ENCODE data around the gene MAP3K9. TPM values are rescaled to one million over a fixed set of nuclear protein-coding genes. Genes with fewer than 3 reads are reported as not detected.

The MAP3K9 gene
- total RNA-seq, 1 donor from 2014 or later, result 10.1 TPM

GRCh38 chr14:70816525-70816924, 7.2 kb upstream of the MAP3K9 start:
- Mint-ChIP-seq H3K36me3 (ENCODE audit: low read depth) (no peaks in the 10 kb centered on the region), H3K27ac (no peak overlapping the region), H3K4me3 (no peak overlapping the region), H3K4me1 (peaks cover 26% of the 10 kb centered on the region), H3K9me3 (no peaks in the 10 kb centered on the region), H3K27me3 (peaks cover 14% of the 10 kb centered on the region)
- ChIA-PET POLR2A (no interaction called here), CTCF (interaction anchor here (0.9 to 4.7 kb wide), 10 partner anchors 12 to 196 kb away, joined by 3 to 39 read pairs (median 12); no protein-coding TSS in a partner anchor)
- TF ChIP-seq CTCF (IDR thresholded peaks at IDR 0.05), result no peak
- intact Hi-C loops (cut with micrococcal nuclease), result loop anchor here (2.0 to 5.0 kb wide), 2 partner anchors 59 to 90 kb away; partner anchors contain the start of gene PCNX1
- ATAC-seq (ENCODE audit: low read depth) (no peak), DNase-seq (no peak)

GRCh38 chr14:70814466-70814865, 5.2 kb upstream of the MAP3K9 start:
- H3K4me1 Mint-ChIP-seq, result peaks cover 26% of the 10 kb centered on the region
- TF ChIP-seq CTCF (IDR thresholded peaks at IDR 0.05), result no peak
- H3K27me3 Mint-ChIP-seq, result peaks cover 5% of the 10 kb centered on the region
- H3K9me3 Mint-ChIP-seq, result no peaks in the 10 kb centered on the region
- ATAC-seq (ENCODE audit: low read depth), result no peak
- ChIA-PET POLR2A (interaction anchor here (0.7 to 1.3 kb wide), 2 partner anchors 11 to 385 kb away, joined by 4 to 10 read pairs; no protein-coding TSS in a partner anchor), CTCF (no interaction called here)
- no peaks in the 10 kb centered on the region for H3K36me3 Mint-ChIP-seq (ENCODE audit: low read depth)
- no peak overlapping the region for H3K27ac Mint-ChIP-seq
- no peak overlapping the region for H3K4me3 Mint-ChIP-seq
- intact Hi-C loops (cut with micrococcal nuclease), result no loop called here
- no peak for DNase-seq

GRCh38 chr14:70812124-70812818, 3.0 kb upstream of the MAP3K9 start:
- DNase-seq (no peak), ATAC-seq (ENCODE audit: low read depth) (no peak)
- intact Hi-C loops (cut with micrococcal nuclease), result no loop called here
- CTCF ChIA-PET, result no interaction called here
- Mint-ChIP-seq H3K9me3 (no peaks in the 10 kb centered on the region), H3K27me3 (no peaks in the 10 kb centered on the region), H3K27ac (no peak overlapping the region), H3K4me3 (no peak overlapping the region), H3K36me3 (ENCODE audit: low read depth) (no peaks in the 10 kb centered on the region), H3K4me1 (peaks cover 25% of the 10 kb centered on the region)
- POLR2A ChIA-PET, result no interaction called here
- TF ChIP-seq CTCF (IDR thresholded peaks at IDR 0.05), result no peak

- Mint-ChIP-seq H3K27me3 (no peaks in the 10 kb centered on the region), H3K27ac (no peak overlapping the region), H3K9me3 (no peaks in the 10 kb centered on the region), H3K36me3 (ENCODE audit: low read depth) (no peaks in the 10 kb centered on the region), H3K4me1 (peaks cover 26% of the 10 kb centered on the region), H3K4me3 (no peak overlapping the region)
- POLR2A ChIA-PET, result no interaction called here
- intact Hi-C loops (cut with micrococcal nuclease), result no loop called here
- CTCF ChIA-PET, result no interaction called here
- ATAC-seq (ENCODE audit: low read depth), result no peak
- DNase-seq, result no peak
- TF ChIP-seq CTCF (IDR thresholded peaks at IDR 0.05), result no peak
Measured at GRCh38 chr14:70811578-70811977, 2.3 kb upstream of the MAP3K9 start.

- Mint-ChIP-seq H3K4me1 (peaks cover 27% of the 10 kb centered on the region), H3K27me3 (no peaks in the 10 kb centered on the region), H3K36me3 (ENCODE audit: low read depth) (no peaks in the 10 kb centered on the region), H3K4me3 (no peak overlapping the region), H3K9me3 (no peaks in the 10 kb centered on the region), H3K27ac (no peak overlapping the region)
- DNase-seq (no peak), ATAC-seq (ENCODE audit: low read depth) (no peak)
- POLR2A ChIA-PET, result no interaction called here
- CTCF ChIA-PET, result no interaction called here
- intact Hi-C loops (cut with micrococcal nuclease), result no loop called here
- no peak for TF ChIP-seq CTCF (IDR thresholded peaks at IDR 0.05)
Measured at GRCh38 chr14:70811050-70811449, 1.7 kb upstream of the MAP3K9 start.

Measured in activated B cell treated with CpG ODN at 0.5 μM for 24 hours (primary cell).